ENCODE measurements around the gene FBN2.

DNA sequence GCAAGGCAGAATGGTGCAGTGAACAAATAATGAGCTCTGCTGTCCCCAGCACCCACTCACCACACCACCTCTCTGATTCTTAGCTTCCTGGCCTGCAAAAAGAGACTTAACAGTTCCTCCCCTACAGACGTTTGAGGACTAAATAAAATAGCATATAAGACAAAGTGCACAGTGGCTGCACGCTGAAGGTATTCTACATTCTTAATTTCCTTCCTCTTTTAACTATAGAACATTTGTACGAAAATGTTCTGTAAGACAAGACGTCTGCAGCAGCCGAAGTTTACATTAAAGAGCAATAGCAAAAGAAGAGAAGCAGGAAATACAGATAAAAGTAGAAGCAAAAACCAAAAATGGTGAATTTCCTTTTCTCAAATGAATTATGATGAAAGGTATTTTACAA is 15.7 kb downstream of the FBN2 start:
- TF ChIP-seq POLR2A (IDR thresholded peaks at IDR 0.05): no peak
- TF ChIP-seq, protein P1, sequence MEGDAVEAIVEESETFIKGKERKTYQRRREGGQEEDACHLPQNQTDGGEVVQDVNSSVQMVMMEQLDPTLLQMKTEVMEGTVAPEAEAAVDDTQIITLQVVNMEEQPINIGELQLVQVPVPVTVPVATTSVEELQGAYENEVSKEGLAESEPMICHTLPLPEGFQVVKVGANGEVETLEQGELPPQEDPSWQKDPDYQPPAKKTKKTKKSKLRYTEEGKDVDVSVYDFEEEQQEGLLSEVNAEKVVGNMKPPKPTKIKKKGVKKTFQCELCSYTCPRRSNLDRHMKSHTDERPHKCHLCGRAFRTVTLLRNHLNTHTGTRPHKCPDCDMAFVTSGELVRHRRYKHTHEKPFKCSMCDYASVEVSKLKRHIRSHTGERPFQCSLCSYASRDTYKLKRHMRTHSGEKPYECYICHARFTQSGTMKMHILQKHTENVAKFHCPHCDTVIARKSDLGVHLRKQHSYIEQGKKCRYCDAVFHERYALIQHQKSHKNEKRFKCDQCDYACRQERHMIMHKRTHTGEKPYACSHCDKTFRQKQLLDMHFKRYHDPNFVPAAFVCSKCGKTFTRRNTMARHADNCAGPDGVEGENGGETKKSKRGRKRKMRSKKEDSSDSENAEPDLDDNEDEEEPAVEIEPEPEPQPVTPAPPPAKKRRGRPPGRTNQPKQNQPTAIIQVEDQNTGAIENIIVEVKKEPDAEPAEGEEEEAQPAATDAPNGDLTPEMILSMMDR (IDR thresholded peaks at IDR 0.05): no peak
